IMR-90 (cell line): ENCODE results near the gene ACOX3. TPM values are rescaled to one million over a fixed set of nuclear protein-coding genes. Genes with fewer than 3 reads are reported as not detected.

Experiments
- ATAC-seq: fragments of 200-7000 bp; cut with Tn5 transposase; 2 replicates; pipeline ENCODE4 v1.9.1; 2020; ENCODE audit warnings: low read depth, mild to moderate bottlenecking, moderate library complexity
- BruUV-seq: library from RNA; stranded (reverse); fragments of 400-500 nt; replicated peaks from 2 replicates; lab custom pipeline; 2021; lab: Mats Ljungman, UMichigan
- CTCF ChIA-PET: fragments of 300-600 bp; formaldehyde crosslinking; extraction: SDS; loops from one replicate; lab custom pipeline; 2021; ENCODE audit warnings: antibody characterized with exemption; lab: Yijun Ruan, JAX
- POLR2A ChIA-PET: fragments of 300-600 bp; sonication (Branson Sonifier 250); formaldehyde crosslinking; loops from one replicate; lab custom pipeline; 2022; ENCODE audit warnings: antibody characterized with exemption; ENCODE audit not compliant: unreplicated experiment; lab: Charles Lee
- DNase-seq: peaks from one replicate; pipeline ENCODE4 v3.0.0; 2013
- H2AFZ ChIP-seq: replicated peaks from 2 replicates; pipeline ENCODE3; 2013; ENCODE audit warnings: low read length, mild to moderate bottlenecking; ENCODE audit not compliant: poor library complexity
- H2AK5ac ChIP-seq: 2 replicates; pipeline ENCODE4 v1.6.1; 2013; ENCODE audit warnings: low read depth, low read length, inconsistent platforms
- H2AK9ac ChIP-seq: replicated peaks from 2 replicates; pipeline ENCODE3; 2013; ENCODE audit warnings: mild to moderate bottlenecking, low read depth, low read length, moderate library complexity; ENCODE audit not compliant: poor library complexity
- H2BK120ac ChIP-seq: 2 replicates; pipeline ENCODE4 v1.6.1; 2013; ENCODE audit warnings: low read depth, low read length, inconsistent platforms
- H2BK15ac ChIP-seq: 3 replicates; pipeline ENCODE4 v1.6.1; 2013; ENCODE audit warnings: low read depth, low read length, inconsistent platforms
- H2BK20ac ChIP-seq: 2 replicates; pipeline ENCODE4 v1.6.1; 2013; ENCODE audit warnings: low read depth, mild to moderate bottlenecking, inconsistent platforms, low read length, moderate library complexity
- H2BK5ac ChIP-seq: 2 replicates; pipeline ENCODE4 v1.6.1; 2013; ENCODE audit warnings: mild to moderate bottlenecking, low read depth, low read length, inconsistent platforms; ENCODE audit not compliant: poor library complexity, severe bottlenecking
- H3K14ac ChIP-seq: replicated peaks from 2 replicates; pipeline ENCODE4 v1.6.1; 2013; ENCODE audit warnings: low read depth, low read length, inconsistent platforms
- H3K18ac ChIP-seq: 2 replicates; pipeline ENCODE4 v1.6.1; 2013; ENCODE audit warnings: low read depth, low read length, control low read depth
- H3K23ac ChIP-seq: 2 replicates; pipeline ENCODE4 v1.6.1; 2013; ENCODE audit warnings: low read depth, low read length, inconsistent platforms
- H3K27ac ChIP-seq: 2 replicates; pipeline ENCODE4 v1.5.1; 2013; ENCODE audit warnings: mild to moderate bottlenecking, control low read depth, low read length; ENCODE audit not compliant: insufficient read depth
- H3K27me3 ChIP-seq: 2 replicates; pipeline ENCODE4 v1.6.1; 2013; ENCODE audit warnings: low read length; ENCODE audit not compliant: control insufficient read depth, insufficient read depth
- H3K36me3 ChIP-seq: 2 replicates; pipeline ENCODE4 v1.6.1; 2013; ENCODE audit warnings: low read length, mixed read lengths; ENCODE audit not compliant: control insufficient read depth, insufficient read depth
- H3K4ac ChIP-seq: 2 replicates; pipeline ENCODE4 v1.6.1; 2013; ENCODE audit warnings: low read depth, low read length, inconsistent platforms
- H3K4me1 ChIP-seq: 2 replicates; pipeline ENCODE4 v1.6.1; 2013; ENCODE audit warnings: low read length, mixed read lengths; ENCODE audit not compliant: control insufficient read depth, insufficient read depth
- H3K4me2 ChIP-seq: 2 replicates; pipeline ENCODE4 v1.6.1; 2013; ENCODE audit warnings: low read depth, mild to moderate bottlenecking, control low read depth, low read length, moderate library complexity
- H3K4me3 ChIP-seq: 2 replicates; pipeline ENCODE4 v1.5.1; 2013; ENCODE audit warnings: low read depth, mild to moderate bottlenecking, control low read depth, low read length, moderate library complexity; ENCODE audit not compliant: insufficient read depth
- H3K56ac ChIP-seq: 2 replicates; pipeline ENCODE4 v1.6.1; 2013; ENCODE audit warnings: low read length, inconsistent platforms; ENCODE audit not compliant: insufficient read depth; ENCODE audit errors: extremely low read depth
- H3K79me1 ChIP-seq, 2 experiments: 2 replicates each; pipeline ENCODE4 v1.6.1; 2013; ENCODE audit warnings: low read length in 2 of 2, inconsistent platforms in 1 of 2, low read depth in 1 of 2
- H3K9ac ChIP-seq: 2 replicates; pipeline ENCODE4 v1.6.1; 2013; ENCODE audit warnings: low read depth, low read length, control low read depth
- H3K9me1 ChIP-seq: 2 replicates; pipeline ENCODE4 v1.6.1; 2013; ENCODE audit warnings: low read length, inconsistent platforms; ENCODE audit not compliant: insufficient read depth
- H3K9me3 ChIP-seq: 2 replicates; pipeline ENCODE4 v1.6.1; 2013; ENCODE audit warnings: low read length; ENCODE audit not compliant: control insufficient read depth, insufficient read depth
- H4K20me1 ChIP-seq: 2 replicates; pipeline ENCODE4 v1.6.1; 2013; ENCODE audit warnings: low read length, inconsistent platforms; ENCODE audit not compliant: insufficient read depth
- H4K5ac ChIP-seq: 2 replicates; pipeline ENCODE4 v1.6.1; 2013; ENCODE audit warnings: mild to moderate bottlenecking, low read depth, low read length, control low read depth
- H4K8ac ChIP-seq, 2 experiments: 2 replicates each; pipeline ENCODE4 v1.6.1; 2013; ENCODE audit warnings: low read depth in 2 of 2, low read length in 2 of 2, control low read depth in 1 of 2, inconsistent platforms in 1 of 2
- H4K91ac ChIP-seq: 2 replicates; pipeline ENCODE4 v1.6.1; 2013; ENCODE audit warnings: low read depth, low read length, inconsistent platforms; ENCODE audit not compliant: insufficient read depth
- BHLHE40 ChIP-seq: fragments of 150-350 bp; IDR thresholded peaks from 2 replicates; pipeline ENCODE4 v1.6.1; 2016; ENCODE audit warnings: mild to moderate bottlenecking, low read depth, low read length
- CEBPB ChIP-seq: IDR thresholded peaks from 2 replicates; pipeline ENCODE4 v1.6.1; 2012; ENCODE audit warnings: low read depth, low read length, improper control_type of control experiment
- CHD1 ChIP-seq: IDR thresholded peaks from 2 replicates; pipeline ENCODE4 v1.6.1; 2012; ENCODE audit warnings: low read depth, low read length, improper control_type of control experiment
- CTCF ChIP-seq: conservative IDR thresholded peaks from 2 replicates; pipeline ENCODE4 v1.5.1; 2012; ENCODE audit warnings: mild to moderate bottlenecking, low read depth, low read length, improper control_type of control experiment
- ELK1 ChIP-seq: fragments of 150-350 bp; IDR thresholded peaks from 2 replicates; pipeline ENCODE4 v1.6.1; 2016; ENCODE audit warnings: low read depth, mild to moderate bottlenecking, low read length, moderate library complexity, borderline replicate concordance
- FOS ChIP-seq: fragments of 150-350 bp; IDR thresholded peaks from 2 replicates; pipeline ENCODE4 v1.6.1; 2016; ENCODE audit warnings: low read depth, low read length
- MAFK ChIP-seq: IDR thresholded peaks from 2 replicates; pipeline ENCODE4 v1.6.1; 2012; ENCODE audit warnings: low read depth, low read length, improper control_type of control experiment
- MAZ ChIP-seq: IDR thresholded peaks from 2 replicates; pipeline ENCODE4 v1.6.1; 2012; ENCODE audit warnings: low read depth, mild to moderate bottlenecking, low read length, improper control_type of control experiment, moderate library complexity, borderline replicate concordance
- NFE2L2 ChIP-seq: fragments of 150-350 bp; IDR thresholded peaks from 2 replicates; pipeline ENCODE4 v1.6.1; 2016; ENCODE audit warnings: low read depth, mild to moderate bottlenecking, low read length
- POLR2A ChIP-seq: IDR thresholded peaks from 2 replicates; pipeline ENCODE4 v1.6.1; 2012; ENCODE audit warnings: mild to moderate bottlenecking, low read depth, low read length
- RAD21 ChIP-seq: IDR thresholded peaks from 2 replicates; pipeline ENCODE4 v1.6.1; 2012; ENCODE audit warnings: low read length, improper control_type of control experiment
- RCOR1 ChIP-seq: IDR thresholded peaks from 2 replicates; pipeline ENCODE4 v1.6.1; 2012; ENCODE audit warnings: mild to moderate bottlenecking, low read length, improper control_type of control experiment; ENCODE audit not compliant: insufficient replicate concordance
- RFX5 ChIP-seq: IDR thresholded peaks from 2 replicates; pipeline ENCODE4 v1.8.0; 2012; ENCODE audit warnings: low read depth, mild to moderate bottlenecking, low read length, moderate library complexity
- SMC3 ChIP-seq: fragments of 150-350 bp; IDR thresholded peaks from 2 replicates; pipeline ENCODE4 v1.6.1; 2016; ENCODE audit warnings: low read depth, mild to moderate bottlenecking, antibody characterized with exemption, low read length, moderate library complexity
- USF2 ChIP-seq: fragments of 150-350 bp; IDR thresholded peaks from 2 replicates; pipeline ENCODE4 v1.6.1; 2017; ENCODE audit warnings: mild to moderate bottlenecking, antibody characterized with exemption, low read length, low read depth
- WGBS, 2 experiments: methylation state at CpG; one replicate each; pipeline versions ENCODE4 v1.1.5 to v1.1.7; 2013; ENCODE audit warnings: missing lambda C conversion rate in 2 of 2; ENCODE audit not compliant: insufficient read length in 1 of 2; ENCODE audit errors: extremely low coverage in 2 of 2; 5-methylcytosine and 5-hydroxymethylcytosine counted together
- dilution Hi-C: fragments of 300-500 bp; cut with HindIII; formaldehyde crosslinking; loops from one replicate; pipeline ENCODE4 v1.14.3; 2018; ENCODE audit warnings: low sequenced_read_pairs; ENCODE audit not compliant: unreplicated experiment
- in situ Hi-C: fragments of 300-500 bp; cut with MboI; formaldehyde crosslinking; loops from 3 replicates; pipeline ENCODE4 v1.14.3; 2019; ENCODE audit warnings: low sequenced_read_pairs, inconsistent platforms, mixed read lengths
- intact Hi-C: fragments of 100-400 bp; cut with micrococcal nuclease; formaldehyde crosslinking; loops from 2 replicates; pipeline ENCODE4 v1.10.0; 2022
- polyA plus RNA-seq, 3 experiments: library from polyadenylated mRNA; depleted of rRNA; stranded (reverse); fragments of >200 nt; gene quantifications; 2 replicates each; pipeline ENCODE4 v1.2.3, GENCODE V29; 2012; ENCODE audit warnings: low replicate concordance in 1 of 3
- total RNA-seq: library from RNA; depleted of rRNA; stranded (reverse); fragments of >200 nt; gene quantifications from 2 replicates; pipeline ENCODE4 v1.2.3, GENCODE V29; 2012

ACOX3 gene
- total and polyA plus RNA-seq, 2 of the 4 experiments (the other 2 are of a cell fraction), result 15.2 to 25.8 TPM

- in situ Hi-C loops, result no loop called here
Measured at GRCh38 chr4:8470451-8471024, 30.0 kb upstream of the ACOX3 start.

More at GRCh38 chr4:8470451-8471024, 30.0 kb upstream of the ACOX3 start:
- Histone ChIP-seq H4K8ac (no peak overlapping the region), H2AK9ac (no peak overlapping the region), H3K18ac (no peak overlapping the region), H2BK120ac (no peak overlapping the region), H4K5ac (no peak overlapping the region), H4K20me1 (peaks cover 31% of the 10 kb centered on the region), H3K4me2 (no peak overlapping the region), H3K79me1 (peaks cover 0 to 12% of the 10 kb centered on the region in 2 experiments; a peak in 1 of 4 replicates), H3K4me3 (no peak overlapping the region), H3K27ac (no peak overlapping the region), H2BK5ac (no peak overlapping the region), H3K56ac (no peak overlapping the region), H3K14ac (no peak overlapping the region), H3K36me3 (peaks cover 26% of the 10 kb centered on the region), H2AK5ac (no peak overlapping the region), H3K23ac (no peak overlapping the region), H3K4me1 (peaks cover 25% of the 10 kb centered on the region), H2BK15ac (no peak overlapping the region), H3K9ac (no peak overlapping the region), H3K9me3 (no peaks in the 10 kb centered on the region), H3K4ac (no peak overlapping the region), H2AFZ (no peak overlapping the region), H4K91ac (no peak overlapping the region), H2BK20ac (no peak overlapping the region), H3K27me3 (no peaks in the 10 kb centered on the region), H3K9me1 (peaks cover 15% of the 10 kb centered on the region)
- ATAC-seq (no peak), DNase-seq (no peak)
- WGBS, 2 experiments, result 89% methylated on average over 5 of the region's 14 CpGs; no CpG with 5 or more reads in 1 of the 2 experiments
- ChIA-PET CTCF (interaction anchor here (0.6 kb wide), 1 partner anchor 92 kb away, joined by 3 read pairs; no protein-coding TSS in a partner anchor), POLR2A (no interaction called here)
- TF ChIP-seq CHD1 (no peak), BHLHE40 (no peak), POLR2A (no peak), MAZ (no peak), CEBPB (no peak), ELK1 (no peak), MAFK (no peak), NFE2L2 (no peak), RCOR1 (no peak), RFX5 (no peak), SMC3 (no peak), FOS (no peak), CTCF (no peak), USF2 (no peak), RAD21 (no peak)
- dilution Hi-C loops (no loop called here), intact Hi-C loops (no loop called here)
- no TSS peak for BruUV-seq
